GM18520 (cell line): ENCODE data around the gene TMEM14A.

ENCODE experiments used
- ATAC-seq: cut with Tn5 transposase; IDR thresholded peaks from one replicate; pipeline ENCODE4 v1.9.1; 2021; ENCODE audit not compliant: unreplicated experiment

TMEM14A gene

DNA sequence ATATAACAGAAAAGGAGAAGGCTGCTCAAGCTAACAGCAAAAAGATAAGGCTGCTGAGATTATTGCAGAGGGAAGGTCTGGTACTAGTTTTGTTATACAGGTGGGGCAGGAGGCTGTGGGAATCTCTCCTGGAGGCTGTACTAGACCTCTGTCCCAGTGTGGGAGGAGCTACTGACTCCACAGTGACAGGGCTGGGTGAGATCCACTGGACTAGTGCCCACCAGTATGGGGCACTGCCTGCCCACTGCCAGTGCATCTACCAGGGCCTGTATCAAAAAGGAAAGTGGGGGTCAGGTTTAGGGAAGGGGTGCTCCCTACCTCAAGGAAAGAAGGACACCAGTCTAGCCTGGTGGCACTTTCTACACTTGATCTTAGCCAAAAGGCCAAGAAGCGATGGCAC lies 62.3 kb downstream of the TMEM14A start:
- no peak for ATAC-seq

DNA sequence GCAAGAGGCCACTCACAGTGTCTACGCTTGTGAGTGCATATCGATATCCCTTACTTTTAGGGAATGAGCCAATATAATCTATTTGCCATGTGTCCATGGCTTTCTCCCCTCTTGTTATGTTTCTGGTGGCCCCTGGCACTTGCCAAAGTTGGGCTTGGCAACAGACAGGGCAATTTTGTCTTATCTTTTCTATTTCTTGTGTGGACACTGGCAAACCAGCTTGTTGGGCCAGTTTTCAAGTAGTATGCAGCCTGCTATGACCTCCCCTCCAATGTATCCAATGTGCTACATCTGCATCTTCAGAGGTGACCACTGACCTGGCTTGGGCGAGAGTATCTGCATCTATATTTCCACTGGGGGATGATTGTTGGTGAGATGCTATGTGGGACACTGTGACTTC lies 63.2 kb downstream of the TMEM14A start:
- ATAC-seq, result no peak

DNA sequence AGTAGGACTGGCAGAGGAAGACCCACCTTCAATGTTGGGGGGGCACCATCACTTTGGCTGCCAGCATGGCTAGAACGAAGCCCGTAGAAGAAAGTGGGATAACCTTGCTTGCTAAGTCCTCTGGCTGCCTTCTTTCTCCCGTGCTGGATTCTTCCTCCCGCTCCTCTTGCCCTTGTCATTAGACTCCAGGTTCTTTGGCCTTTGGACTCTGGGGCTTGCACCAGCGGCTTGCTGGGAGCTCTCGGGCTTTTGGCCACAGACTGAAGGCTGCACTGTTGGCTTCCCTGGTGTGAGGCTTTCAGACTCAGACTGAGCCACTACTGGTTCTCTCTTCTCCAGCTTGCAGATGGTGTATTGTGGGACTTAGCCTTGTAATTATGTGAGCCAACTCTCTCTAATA lies 64.2 kb downstream of the TMEM14A start:
- ATAC-seq, result no peak

DNA sequence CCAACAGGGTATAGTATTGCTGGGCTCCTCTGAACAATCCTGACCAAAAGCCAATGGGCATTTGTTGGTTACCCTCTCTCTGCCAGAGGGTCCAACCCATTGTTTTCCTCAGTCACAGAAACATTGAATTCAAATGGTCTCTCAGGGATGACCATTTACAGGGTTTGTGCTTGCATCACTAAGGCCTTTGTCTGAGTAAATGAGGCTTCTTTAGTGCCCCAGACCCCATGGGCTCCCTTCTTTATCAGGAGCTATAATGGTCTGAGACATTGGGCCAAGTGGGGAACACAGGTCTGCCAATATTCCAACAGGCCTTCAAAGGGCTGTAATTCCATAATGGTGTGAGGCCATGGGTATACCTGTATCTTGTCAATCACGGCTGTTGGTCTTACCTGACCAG lies 65.2 kb downstream of the TMEM14A start:
- ATAC-seq, result no peak
